ENCODE data around the gene BCAS3.

The BCAS3 gene

GRCh38 chr17:60675997-60676396 is 1.7 kb upstream of the BCAS3 start:
- no peak for DNase-seq (ENCODE audit: low spot score)

GRCh38 chr17:60676758-60677307 is 818 bp upstream of the BCAS3 start:
- no peak for DNase-seq (ENCODE audit: low spot score)

GRCh38 chr17:60678118-60678444 is 430 bp downstream of the BCAS3 start:
- DNase-seq (ENCODE audit: low spot score): no peak

DNA sequence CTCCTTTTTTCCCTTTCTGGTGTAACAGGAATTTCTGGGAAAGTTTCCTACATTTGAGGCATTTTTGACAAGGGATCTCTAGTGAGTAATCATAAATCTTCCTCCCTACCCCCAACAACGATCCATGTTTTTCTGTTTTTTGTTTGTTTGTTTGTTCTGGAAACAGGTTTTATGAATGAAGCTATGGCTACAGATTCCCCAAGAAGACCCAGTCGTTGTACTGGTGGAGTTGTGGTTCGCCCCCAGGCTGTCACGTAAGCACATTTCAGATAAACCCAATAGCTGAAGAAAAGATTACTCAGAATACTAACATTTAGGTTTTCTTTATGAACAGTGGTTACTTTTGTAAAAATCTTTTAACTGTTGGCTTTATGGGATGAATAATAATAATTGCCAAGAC is 1.6 kb downstream of the BCAS3 start:
- no peak for DNase-seq (ENCODE audit: low spot score)

- no peak for DNase-seq (ENCODE audit: low spot score)
Observed at GRCh38 chr17:60680754-60681153, 3.1 kb downstream of the BCAS3 start.

- no peak for DNase-seq (ENCODE audit: low spot score)
Observed at GRCh38 chr17:60685437-60685836, 7.8 kb downstream of the BCAS3 start.

GRCh38 chr17:60695960-60696359 is 18.3 kb downstream of the BCAS3 start:
- no peak for DNase-seq (ENCODE audit: low spot score)

DNA sequence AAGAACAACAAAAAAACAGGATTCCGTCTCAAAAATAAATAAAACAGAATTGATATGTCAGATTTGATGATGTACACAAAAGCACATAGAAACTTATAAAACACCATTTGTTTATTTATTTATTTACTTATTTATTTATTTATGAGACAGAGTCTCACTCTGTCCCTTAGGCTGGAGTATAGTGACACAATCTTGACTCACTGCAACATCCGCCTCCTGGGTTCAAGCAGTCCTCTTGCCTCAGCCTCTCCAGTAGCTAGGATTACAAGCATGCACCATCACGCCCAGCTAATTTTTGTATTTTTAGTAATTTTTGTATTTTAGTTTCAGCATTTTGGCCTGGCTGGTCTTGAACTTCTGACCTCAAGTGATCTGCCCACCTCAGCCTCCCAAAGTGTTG is 21.4 kb downstream of the BCAS3 start:
- DNase-seq (ENCODE audit: low spot score): no peak

DNA sequence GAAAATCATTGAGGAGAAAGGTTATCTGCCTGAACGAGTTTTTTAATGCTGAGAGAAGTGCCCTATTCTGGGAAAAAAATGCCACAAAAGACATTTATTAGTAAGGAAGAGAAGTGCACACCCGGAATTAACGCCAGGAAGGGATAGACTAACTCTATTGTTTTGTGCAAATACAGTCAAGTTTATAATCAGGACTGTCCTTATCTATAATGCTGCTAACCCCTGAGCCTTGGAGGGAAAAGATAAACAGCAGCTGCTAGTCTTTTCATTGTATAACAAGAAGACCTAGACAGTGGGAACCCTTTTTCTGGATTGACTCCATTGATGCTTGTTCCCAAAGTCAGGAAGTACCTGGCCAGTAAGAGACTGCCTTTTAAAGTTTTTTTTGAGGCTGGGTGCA is 26.5 kb downstream of the BCAS3 start:
- DNase-seq (ENCODE audit: low spot score): no peak

- DNase-seq (ENCODE audit: low spot score): no peak
Observed at GRCh38 chr17:60712675-60713074, 35.0 kb downstream of the BCAS3 start.

GRCh38 chr17:60713608-60714007 is 36.0 kb downstream of the BCAS3 start:
- DNase-seq (ENCODE audit: low spot score): no peak

DNA sequence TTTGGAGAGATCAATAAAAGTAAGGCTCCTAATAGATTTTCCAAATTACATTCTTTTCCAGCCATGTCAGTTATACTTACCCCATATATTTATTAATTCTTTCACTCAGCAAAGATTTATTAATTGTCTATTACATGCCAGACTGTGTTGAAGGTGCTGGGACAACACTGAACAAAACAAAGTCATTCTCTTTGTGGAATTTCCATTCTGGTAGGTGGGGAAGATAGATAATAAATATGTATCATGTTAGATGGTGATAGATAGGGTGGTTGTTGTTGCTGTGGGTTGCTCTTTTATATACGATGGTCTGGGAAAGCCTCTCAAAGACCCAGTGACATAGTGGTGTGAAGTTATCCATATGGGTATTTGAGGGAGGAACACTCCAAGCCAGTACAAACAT is 39.1 kb downstream of the BCAS3 start:
- no peak for DNase-seq (ENCODE audit: low spot score)

GRCh38 chr17:60717814-60718213 is 40.2 kb downstream of the BCAS3 start:
- no peak for DNase-seq (ENCODE audit: low spot score)

DNA sequence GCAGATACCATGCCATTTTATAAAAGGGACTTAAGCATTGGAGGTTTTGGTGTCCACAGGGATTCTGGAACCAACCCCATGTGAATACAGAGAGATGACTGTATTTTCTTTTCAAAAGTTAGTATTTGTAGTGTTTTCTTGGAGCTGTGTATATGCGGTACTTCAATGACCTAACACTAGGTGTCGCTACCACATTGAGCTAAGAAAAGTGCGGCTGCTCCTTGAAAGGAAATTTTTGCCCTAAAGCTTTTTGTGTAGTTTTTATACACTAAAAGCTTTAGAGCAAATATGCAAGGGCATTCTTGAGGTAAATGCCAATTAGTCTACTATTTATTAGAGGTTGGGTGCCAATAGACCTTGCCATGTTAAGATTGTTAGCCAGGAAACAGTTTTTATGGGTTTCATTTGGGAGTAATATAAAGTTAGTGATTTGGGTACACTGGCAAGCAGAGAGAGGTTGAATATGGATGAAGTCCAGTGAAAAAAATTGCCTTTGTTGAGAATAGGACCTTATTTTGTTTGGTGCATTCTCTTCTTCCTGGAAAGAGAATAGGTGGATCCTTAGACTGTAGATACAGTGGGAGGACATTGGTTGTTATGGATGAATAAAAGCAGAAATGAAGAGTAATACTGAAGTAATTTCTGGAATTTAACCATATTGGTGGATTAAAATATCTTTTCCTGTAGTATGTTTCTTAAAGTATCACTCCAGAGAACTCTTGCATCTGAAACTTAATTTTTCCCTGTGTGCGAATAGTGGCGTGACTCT is 43.3 kb downstream of the BCAS3 start:
- peak; percentile 74 for DNase-seq (ENCODE audit: low spot score)

GRCh38 chr17:60724647-60725046 is 47.0 kb downstream of the BCAS3 start:
- DNase-seq (ENCODE audit: low spot score): peak; percentile 13

- DNase-seq (ENCODE audit: low spot score): peak; percentile 24
Observed at GRCh38 chr17:60729854-60730253, 52.2 kb downstream of the BCAS3 start.

DNA sequence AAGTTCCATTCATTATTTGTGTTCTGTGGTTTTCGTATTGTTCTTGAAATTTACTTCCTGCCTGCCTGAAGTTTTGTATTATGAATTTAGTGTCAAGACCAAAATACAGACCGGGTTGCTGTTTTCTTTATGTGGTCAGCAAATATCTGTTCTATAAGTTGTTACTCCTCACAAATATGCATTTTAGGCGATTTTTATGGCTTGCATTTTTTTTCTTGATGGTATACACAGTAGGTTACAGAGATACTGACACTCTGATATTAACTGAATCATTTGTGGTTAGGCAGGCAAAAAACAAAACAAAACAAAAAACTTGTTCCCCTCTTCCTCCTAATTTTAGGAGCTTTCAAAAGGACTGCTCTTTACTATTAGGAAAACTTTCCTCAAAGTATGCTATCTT is 52.6 kb downstream of the BCAS3 start:
- DNase-seq (ENCODE audit: low spot score): no peak

DNA sequence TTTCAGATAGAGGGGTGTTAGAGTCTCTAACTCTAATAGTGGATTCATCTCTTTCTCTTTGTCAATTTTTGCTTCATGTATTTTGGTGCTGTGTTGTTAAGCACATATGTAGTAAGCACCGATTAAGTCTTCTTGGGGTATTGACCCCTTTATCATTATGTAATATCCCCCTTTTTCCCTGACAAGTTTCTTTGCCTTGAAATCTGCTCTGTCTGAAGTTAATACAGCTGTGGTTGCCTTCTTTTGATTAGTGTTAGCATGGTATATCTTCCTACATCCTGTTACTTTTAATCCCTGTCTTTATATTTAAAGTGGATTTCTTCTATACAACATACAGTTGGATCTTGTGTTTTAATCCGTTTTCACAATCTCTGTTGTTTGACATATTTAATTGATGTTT is 60.6 kb downstream of the BCAS3 start:
- no peak for DNase-seq (ENCODE audit: low spot score)

- DNase-seq (ENCODE audit: low spot score): no peak
Observed at GRCh38 chr17:60740584-60740983, 62.9 kb downstream of the BCAS3 start.

- no peak for DNase-seq (ENCODE audit: low spot score)
Observed at GRCh38 chr17:60741031-60741430, 63.4 kb downstream of the BCAS3 start.

DNA sequence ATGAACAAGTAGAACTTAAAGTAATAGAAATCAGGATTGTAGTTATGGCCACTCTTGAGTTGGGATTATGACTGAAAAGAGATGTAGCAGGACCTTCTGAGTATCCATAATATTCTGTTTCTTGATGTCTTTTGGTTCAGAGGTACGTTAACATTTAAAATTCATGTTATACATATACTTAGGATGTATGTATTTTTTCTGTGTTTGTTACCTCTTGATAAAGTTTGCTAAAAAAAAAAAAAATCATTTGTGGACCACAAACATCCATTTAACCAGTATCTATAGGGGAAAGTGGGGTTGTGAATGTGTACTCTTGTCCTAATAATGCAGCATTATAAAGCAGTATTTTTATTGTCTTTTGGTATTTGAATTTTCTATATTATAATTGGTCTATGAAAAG is 65.6 kb downstream of the BCAS3 start:
- DNase-seq (ENCODE audit: low spot score): no peak

- DNase-seq (ENCODE audit: low spot score): no peak
Observed at GRCh38 chr17:60743799-60744198, 66.1 kb downstream of the BCAS3 start.

GRCh38 chr17:60744355-60744966 is 66.8 kb downstream of the BCAS3 start:
- no peak for DNase-seq (ENCODE audit: low spot score)

DNA sequence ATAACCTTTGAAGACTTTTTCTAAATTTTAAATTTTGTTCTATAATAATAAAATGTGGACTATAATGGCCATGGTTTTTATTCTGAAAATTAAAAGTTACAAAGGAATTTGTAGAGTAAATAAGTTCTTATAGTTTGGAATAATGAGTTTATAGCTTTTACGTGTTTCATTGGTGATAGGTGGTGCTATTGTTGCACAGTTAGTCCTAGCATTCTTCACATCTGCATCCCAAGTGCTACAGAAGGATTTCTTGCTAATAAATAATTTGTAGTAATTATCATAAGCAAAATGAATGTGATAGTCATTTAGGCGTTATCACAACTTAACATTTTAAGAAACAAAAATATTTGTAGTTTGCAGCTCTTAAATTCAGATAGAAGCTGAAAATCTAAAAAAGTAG is 67.9 kb downstream of the BCAS3 start:
- DNase-seq (ENCODE audit: low spot score): no peak
